Fibroblast of skin of back (primary cell): ENCODE results near the gene RBKS.

ENCODE experiments used
- DNase-seq: peaks from one replicate; pipeline ENCODE4 v3.0.0-alpha.2; 2013

Gene RBKS

GRCh38 chr2:27829791-27830190, 60.4 kb downstream of the RBKS start:
- DNase-seq, result no peak

- DNase-seq, result no peak
Observed at GRCh38 chr2:27828305-27828704, 61.9 kb downstream of the RBKS start.

- DNase-seq, result no peak
Observed at GRCh38 chr2:27824401-27824800, 65.8 kb downstream of the RBKS start.

- no peak for DNase-seq
Observed at GRCh38 chr2:27823569-27823968, 66.6 kb downstream of the RBKS start.

DNA sequence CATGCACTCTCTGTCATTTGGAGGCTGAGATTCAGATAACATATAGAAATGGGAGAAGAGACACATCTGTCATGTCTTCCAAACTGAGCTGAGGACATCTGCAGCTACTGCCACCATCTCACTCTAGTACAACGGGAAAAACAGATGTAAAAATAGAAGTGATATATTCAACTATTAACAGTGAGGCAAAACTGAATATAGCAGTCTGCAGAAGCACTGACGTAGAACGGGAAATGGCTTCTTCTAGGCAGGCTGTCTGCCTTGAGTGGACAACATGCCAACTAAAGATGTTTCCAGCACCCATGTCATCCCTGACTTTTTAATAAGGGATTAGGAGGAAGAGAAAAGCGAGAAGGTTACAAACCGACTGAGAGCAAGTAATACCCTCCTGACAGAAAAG, 67.1 kb downstream of the RBKS start:
- no peak for DNase-seq

DNA sequence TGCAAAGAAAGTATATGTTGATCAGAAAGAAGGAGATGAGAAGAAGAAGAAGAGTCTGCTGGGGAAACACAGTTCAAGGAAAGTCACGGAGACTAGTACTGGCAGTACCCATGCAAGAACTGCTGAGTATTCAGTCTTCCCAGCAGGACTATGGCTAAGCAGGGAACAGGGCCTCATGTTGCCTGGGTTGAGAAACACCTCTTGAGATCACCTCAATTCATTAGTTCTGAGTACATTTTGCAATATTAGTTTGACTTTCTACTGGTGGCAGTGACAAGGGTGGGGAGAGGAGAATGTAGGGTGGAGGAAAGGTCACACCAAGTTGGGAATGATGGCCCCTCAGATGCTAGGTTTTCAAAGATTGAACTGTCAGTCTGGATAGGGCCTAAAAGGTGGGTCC, 68.1 kb downstream of the RBKS start:
- no peak for DNase-seq

GRCh38 chr2:27815860-27816438, 74.2 kb downstream of the RBKS start:
- no peak for DNase-seq

GRCh38 chr2:27814758-27815157, 75.4 kb downstream of the RBKS start:
- no peak for DNase-seq

- DNase-seq, result no peak
Observed at GRCh38 chr2:27811768-27812167, 78.4 kb downstream of the RBKS start.

DNA sequence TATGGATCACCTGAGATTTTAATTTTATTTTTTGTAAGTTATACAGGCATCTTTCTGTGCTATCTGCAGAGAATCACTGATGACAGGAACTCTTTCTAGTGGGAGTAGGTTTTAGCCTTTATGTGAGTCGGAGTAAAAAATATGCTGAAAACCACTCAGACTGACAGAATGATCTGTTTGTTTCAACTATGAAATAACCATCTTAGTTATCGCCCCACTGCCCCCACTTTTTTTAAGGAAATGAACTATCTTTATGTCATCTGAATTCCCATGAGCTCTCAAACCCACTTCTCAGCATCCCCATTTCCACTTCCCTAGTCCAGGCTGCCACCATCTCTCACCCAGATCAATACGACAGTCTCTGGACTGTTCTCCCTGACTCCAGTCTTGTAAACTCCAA, 79.7 kb downstream of the RBKS start:
- DNase-seq, result no peak

- DNase-seq, result peak; percentile 82
Observed at GRCh38 chr2:27809761-27810241, 80.4 kb downstream of the RBKS start.

GRCh38 chr2:27808984-27809383, 81.2 kb downstream of the RBKS start:
- DNase-seq, result no peak

- DNase-seq, result no peak
Observed at GRCh38 chr2:27808418-27808817, 81.8 kb downstream of the RBKS start.

DNA sequence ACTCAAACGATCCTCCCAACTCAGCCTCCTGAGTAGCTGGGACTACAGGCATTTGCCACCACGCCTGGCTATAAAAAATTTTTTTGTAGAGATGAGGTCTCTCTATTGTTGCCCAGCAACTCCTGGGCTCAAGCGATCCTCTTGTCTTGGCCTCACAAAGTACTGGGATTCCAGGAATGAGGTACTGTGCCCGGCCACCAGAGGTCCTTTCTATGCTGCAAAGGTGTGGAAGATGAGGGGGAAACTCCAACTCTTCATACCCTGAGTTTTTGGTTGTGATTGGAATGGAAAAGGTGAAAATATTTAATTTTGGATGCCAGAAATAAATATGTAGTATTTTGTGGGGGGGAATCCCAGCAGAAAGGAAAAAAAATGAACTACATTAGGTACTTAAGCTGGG, 82.7 kb downstream of the RBKS start:
- DNase-seq, result peak; percentile 40

DNA sequence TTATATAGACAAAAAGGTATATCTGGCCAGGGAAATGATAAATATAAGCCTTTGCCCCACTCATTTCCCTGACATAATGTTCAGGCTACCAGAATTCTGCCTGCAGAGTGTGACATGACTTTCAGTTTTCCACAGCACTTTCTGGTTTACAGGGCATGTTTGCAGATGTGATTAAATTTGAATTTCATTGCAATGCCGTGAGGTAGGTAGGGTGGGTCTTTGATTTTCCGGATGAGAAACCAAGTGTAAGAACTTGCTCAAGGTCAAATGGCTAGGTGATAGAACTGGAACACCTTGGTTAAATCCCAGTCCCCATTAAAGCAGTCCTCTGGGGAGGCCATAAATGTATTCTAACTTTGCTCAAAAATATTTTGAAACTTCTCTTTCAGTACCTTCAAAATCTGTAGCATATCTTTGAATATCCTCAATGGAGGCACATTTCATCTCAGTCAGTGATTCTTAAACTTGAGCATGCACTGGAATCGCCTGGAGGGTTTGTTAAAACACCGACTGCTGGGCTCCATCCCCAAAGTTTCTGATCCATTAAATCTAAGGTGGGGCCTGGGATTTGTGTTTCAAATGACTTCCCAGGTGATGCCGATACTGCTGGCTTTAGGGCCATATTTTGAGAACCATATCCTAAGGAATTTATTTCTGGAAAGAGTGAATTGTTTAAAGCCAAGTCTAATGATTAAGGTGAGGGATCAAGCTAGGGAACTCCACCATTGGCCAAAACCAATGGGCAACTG, 83.7 kb downstream of the RBKS start:
- no peak for DNase-seq

- DNase-seq, result no peak
Observed at GRCh38 chr2:27805180-27805579, 85.0 kb downstream of the RBKS start.

DNA sequence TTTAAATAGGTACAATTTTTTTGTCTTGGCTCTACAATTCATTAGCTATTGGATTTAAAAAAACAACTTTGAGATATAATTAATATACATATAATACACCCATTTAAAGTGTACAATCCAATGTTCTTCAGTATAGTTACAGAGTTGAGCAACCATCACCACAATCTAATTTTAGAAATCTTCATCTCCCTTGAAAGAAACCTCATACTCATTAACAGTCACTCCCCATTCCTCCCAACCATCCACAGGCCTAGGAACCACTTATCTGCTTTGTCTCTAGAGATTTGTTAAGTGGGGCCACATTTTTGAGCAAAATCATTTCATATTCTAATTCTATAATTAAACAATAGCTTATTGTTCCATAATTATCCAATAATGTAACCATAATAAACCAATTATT, 86.0 kb downstream of the RBKS start:
- peak; percentile 55 for DNase-seq

DNA sequence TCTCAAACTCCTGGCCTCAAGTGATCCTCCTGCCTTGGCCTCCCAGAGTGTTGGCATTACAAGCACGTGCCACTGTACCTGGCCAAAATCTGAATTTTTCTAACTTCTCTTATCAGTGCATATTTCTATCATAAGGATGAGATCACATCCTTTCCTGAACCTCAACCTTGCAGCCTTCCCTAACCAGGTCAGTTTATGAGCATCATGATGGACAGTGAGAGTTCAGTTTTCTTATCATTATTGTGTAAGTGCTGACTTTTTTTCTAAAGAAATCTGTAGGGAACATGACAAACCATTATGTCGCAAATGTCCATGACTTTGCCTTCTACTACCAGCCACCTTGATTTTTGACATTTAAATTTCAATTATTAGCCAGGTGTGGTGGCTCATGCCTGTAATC, 87.1 kb downstream of the RBKS start:
- DNase-seq, result no peak

DNA sequence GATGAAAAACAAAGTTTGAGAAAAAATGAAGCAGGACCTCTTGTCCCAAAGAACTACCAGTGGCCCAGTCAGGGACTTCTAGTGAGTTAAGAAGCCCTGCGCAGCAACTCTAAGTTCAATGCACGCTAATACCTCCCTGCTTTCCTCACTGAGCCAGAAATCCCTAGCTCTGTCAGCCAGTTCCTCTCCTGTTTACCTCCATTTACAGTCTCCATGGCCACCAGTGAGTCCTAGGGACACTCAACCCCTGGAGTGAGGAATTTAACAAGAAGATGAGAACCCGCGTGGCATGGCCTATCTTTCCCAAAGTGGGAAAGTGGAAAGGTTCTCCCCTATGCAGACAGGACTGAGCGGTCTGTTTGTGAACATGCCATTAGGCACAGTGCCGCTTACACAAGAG, 87.6 kb downstream of the RBKS start:
- DNase-seq, result peak; percentile 25

DNA sequence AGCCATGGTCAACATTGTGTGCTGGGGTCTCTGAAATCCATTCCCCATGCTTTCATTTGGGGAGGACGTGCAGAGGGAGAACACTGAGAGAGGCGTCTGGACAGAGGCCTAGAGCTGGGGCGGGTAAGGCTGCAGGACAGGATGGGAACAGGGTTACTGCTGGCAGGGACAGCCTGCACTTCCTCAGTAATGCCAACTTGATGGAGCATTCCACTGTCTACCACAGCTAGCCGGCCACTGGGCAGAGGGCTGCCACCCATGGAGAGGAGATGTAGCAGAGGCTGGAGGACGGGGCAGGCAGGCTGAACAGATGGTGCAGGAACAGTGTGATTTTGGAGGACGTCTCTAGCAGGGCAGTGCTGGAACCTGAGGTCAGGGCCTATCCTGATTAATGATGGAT, 89.3 kb downstream of the RBKS start:
- no peak for DNase-seq

GRCh38 chr2:27799646-27800010, 90.6 kb downstream of the RBKS start:
- no peak for DNase-seq

GRCh38 chr2:27798948-27799645, 91.1 kb downstream of the RBKS start:
- peak; percentile 100 for DNase-seq

- no peak for DNase-seq
Observed at GRCh38 chr2:27798486-27798885, 91.7 kb downstream of the RBKS start.

DNA sequence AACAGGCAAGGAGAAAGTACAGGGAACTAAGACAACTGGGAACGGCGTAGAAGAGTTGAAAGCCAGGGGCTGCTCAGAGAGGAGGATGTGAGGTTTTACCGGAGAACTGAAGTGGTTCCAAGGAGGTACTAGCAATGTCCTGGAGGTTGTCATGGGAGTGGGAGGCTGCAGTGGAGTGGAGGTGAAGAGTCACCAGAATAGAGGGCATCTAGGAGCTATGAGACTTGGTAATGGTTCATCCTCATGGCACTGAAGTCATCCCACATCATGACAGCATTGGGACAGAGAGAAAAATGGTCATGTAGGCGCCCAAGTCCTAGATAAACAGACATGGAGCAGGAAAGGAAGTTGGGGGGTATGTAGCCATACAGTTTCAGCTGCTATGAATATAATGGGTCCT, 92.3 kb downstream of the RBKS start:
- no peak for DNase-seq
